IPS DF 4.7 (cell line): ENCODE results near the gene ECM1.

Experiments used
- DNase-seq: peaks from one replicate; pipeline ENCODE4 v3.0.0-alpha.2; 2013; ENCODE audit warnings: low spot score; ENCODE audit errors: extremely low read depth

ECM1 gene

DNA sequence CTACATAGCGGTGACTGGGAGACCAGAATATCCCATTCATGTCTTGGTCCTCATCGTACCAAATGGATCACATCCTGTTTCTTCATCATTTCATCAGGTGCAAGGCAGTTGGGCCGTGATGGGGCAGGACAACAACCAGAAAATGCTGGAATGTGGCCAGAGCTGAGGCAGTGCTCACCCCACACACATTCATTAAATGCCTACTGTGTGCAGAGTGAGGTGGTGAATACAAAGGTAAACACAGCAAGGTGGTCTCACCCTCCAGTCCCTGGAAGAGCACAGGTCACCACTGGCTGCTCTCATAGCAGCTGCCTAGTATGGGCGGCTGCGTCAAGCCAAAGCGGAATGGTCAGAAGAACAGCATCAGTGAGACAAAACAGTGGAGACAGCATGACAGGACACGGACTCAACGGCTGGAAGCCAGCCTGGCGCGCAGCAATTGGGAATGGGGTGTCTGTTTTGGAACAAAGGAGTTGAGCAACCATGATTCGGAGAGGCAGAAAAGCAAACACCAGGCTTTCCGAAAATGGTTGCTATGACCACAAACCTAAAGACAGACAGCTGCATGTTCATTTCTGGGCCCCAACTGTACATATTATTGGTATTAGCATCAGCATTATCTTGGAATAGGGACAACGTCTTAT is 35.7 kb downstream of the ECM1 start:
- no peak for DNase-seq

DNA sequence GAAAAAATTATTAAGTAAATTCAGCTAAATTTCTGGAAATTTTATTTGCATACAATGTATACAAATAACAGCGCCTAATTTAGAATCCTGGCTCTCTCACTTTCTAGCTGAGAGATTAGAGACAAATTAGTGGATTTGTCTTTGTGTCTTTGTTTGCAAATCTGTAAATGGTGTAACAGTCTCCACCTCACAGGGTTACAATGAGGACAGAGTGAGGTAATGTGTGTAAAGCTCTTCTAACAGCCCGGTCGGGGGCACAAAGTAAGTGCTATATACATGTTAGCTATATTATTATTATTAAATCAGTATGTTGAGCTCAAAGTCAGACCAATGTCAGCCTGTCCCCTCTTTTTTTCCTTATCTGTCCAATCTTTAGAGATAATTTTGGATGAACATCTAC is 36.3 kb downstream of the ECM1 start:
- DNase-seq = no peak

DNA sequence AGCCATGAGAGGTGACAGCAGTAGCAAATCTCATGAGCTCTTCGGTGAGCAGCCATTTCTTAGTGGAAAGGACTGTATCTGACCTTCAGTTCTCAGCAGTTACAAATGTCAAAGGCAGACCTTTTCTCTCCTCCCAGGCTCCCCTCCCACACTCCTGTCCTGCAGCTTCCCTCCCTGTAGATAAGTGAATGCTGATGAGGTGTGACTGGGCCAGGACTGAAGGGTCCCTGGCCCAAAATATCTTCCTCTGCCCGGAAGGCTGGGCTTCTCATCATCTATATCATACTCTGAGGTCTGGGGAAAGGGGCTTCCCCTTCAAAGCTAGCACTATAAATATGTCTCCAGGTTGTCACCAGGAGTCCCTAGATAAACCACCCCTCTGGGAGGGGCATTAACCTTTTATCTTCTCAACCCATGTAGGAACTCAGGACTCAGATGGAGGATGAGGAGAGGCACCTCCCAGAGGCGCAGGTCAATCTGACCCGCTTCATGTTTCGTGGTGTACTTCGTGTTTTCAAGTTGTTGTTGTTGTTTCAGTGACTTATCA is 37.6 kb downstream of the ECM1 start:
- DNase-seq = no peak

DNA sequence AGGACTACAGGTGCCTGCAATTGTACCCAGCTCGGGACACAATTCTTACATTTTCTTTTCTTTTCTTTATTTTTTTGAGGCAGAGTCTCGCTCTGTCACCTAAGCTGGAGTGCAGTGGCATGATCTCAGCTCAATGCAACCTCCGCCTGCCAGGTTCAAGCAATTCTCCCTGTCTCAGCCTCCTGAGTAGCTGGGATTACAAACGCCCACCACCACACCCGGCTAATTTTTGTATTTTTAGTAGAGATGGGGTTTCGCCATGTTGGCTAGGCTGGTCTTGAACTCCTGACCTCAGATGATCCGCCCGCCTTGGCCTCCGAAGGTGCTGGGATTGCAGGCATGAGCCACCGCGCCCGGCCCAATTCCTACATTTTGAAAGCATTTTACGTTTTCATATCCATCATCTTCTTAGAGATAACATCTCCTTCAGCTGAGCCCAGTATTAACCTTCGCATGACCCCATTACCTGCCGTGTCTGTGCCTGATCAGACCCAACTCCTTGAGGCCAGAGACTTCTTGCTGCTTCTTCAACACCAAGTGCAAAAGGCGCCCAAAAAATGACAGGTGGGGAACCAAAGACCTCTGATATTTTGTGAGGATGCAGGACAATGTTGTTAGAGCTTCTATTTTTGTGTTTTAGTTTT is 38.5 kb downstream of the ECM1 start:
- no peak for DNase-seq

DNA sequence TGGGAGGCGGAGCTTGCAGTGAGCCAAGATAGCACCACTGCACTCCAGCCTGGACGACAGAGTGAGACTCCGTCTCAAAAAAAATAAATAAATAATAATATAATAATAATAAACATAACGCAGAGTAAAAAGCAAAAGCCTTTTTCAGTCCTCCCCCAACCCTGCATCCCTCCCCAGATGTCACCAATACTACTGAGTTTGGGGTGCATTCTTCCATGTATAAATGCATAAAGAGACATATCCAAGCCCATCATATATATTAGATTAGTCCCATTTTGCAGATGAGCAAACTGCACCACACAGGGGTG is 40.4 kb downstream of the ECM1 start:
- no peak for DNase-seq

DNA sequence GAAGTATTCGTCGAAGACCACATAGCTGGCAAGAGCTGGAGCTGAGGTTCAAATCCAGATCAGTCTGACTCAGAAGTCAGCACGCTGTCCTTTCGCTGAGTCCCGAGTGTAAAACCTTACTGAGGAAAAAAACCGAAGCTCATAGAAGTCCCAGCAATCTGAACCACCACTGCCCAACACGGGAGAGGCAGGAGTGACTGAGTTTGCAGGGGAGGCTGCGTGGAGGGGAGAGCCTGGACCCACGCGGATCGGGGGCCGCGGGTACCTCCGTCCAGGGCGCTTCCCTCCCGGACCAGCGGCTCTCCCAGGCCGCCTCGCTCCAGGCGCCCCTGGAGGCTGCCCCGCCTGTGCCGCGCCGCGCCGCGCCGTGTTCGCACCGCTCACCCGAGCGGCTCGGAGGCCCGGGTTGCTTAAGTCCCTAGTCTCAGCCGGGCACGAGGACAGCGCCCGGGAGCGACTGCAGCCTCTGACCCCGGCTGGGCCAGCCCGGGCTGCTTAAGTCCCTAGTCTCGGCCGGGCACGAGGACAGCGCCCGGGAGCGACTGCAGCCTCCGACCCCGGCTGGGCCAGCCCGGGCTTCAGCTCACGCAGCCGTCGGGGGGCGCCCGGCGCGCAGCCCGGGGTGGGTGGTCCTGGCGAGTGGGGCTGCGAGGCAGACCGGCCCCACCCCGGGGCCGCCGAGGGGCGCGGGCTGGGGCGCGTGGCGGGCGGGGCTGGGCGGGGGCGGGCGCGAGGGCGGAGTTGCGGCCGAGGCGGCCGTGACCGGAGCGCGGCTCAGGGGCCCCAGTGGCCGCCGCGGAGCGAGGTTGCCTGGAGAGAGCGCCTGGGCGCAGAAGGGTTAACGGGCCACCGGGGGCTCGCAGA is 41.0 kb downstream of the ECM1 start, which contains the start of gene ADAMTSL4:
TSS of gene ADAMTSL4 (plus strand) at position 777 of the 864 bp plus-strand sequence. CDS start 2,881 bp downstream, outside the sequence.
- DNase-seq = no peak

DNA sequence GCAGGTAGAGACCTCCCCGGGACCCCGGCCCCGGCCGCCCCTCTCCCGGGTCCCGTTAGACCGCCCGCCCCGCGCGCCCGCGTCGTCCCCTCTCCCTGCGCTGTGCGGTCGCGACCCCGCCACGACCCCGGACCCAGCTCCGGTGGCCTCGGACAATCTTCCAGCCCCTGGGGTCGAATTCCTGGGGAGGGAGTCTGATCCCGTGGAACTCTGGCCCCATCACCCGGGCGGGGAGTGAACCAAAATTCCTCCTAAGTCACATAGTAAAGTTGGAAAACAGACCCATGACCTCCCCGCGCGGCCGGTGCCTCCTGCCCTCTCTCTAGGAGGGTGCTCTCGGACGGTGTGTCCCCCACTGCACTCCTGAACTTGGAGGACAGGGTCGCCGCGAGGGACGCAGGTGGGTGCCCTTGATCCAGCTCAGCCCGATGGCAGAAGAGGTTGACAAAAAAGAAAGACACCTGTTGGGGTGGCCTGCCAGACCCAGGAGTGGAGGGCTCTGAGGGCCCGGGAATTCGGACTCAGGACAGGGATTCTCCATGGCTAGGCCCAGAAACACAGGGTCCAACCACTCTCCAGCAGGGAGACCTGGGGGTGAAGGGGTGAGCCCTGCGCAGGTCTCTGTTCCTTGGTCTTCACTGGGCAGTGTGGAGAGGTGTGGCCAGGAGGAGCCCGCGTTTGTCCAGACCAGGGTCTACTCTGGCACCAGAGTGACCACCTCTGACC is 41.8 kb downstream of the ECM1 start:
- no peak for DNase-seq

DNA sequence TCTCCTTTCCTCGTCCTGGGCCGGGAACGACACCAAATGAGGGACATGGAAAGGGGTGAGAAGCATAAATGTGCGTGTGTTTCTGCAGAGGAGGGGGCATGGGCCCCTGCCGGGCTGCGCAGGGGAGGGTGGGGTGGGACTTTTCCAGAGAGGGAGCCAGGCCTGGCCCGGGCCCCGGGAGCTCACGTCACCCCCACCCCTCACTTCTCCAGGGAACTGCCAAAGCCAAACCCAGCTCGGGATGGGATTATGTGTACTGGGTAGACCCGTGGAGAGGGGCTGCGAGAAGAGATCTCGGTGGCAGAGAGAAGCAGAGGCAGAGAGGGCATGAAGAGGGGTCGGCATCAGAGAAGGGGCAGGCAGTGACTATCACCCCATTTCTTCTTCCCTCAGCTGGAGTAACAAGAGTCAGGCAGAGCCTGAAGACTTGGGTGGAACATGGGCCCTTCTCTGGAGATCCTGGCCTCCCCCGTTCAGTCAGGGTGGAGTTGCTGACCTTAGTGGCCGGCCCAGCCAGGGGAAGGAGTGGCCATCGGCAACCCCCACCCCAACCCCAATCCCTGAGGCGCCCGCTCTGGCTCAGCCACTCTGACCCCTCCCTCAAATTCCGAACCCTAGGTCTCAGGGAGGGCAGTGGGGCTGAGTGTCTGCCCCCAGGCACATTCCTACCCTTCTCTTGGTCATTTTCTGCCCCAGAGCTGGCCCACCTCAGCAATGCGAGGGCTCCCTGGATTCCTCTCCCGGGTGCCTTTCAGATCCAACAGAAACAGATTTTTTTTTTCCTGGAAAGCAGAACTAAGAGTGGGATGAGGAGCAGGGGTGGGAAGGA is 42.5 kb downstream of the ECM1 start:
- no peak for DNase-seq

DNA sequence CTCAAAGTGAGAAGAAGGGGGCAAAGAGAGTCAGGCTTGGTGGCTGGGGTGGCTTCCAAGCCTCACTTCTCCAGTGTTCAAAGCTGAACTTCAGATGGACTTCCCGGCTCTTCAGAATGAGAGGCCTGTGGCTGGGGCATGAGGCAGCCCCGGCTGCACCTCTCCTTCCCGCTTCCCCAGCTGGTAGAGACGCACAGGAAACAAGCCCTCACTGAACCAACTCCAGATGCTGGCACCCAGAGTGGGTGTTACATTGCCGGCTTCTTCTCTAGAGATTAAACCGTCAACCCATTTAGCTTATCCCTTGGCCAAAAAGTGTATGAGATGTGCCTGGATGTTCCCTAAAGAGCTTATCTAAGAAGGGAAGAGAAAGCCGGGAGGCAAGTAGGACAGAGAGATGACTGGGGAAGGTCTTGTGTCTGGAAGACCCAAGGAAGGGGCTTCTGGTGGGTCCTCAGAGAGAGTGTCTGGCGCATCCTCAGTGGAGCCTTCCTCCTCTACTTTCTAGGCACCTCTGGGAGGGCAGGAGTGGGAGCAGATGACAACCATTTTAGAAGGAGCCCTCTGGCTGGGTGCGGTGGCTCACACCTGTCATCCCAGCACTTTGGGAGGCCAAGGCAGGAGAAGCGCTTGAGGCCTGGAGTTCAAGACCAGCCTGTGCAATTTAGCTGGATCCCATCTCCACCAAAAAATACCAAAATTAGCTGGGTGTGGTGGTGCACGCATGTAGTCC is 43.3 kb downstream of the ECM1 start:
- no peak for DNase-seq

DNA sequence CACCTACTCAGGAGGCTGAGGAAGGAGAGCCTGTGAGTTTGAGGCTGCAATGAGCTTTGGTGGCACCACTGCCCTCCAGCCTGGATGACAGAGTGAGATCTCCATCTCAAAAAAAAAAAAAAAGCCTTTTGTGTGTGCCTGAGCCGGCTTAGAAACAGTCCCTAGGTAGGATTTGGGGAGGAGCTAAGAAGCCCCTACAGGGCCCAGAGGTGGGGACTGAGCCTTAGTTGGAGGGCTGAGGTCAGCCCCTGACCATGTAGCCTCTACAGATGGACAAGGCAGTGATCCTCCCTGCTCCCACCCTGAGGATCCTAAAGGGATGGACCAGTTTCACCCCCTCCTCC is 43.8 kb downstream of the ECM1 start:
- no peak for DNase-seq

DNA sequence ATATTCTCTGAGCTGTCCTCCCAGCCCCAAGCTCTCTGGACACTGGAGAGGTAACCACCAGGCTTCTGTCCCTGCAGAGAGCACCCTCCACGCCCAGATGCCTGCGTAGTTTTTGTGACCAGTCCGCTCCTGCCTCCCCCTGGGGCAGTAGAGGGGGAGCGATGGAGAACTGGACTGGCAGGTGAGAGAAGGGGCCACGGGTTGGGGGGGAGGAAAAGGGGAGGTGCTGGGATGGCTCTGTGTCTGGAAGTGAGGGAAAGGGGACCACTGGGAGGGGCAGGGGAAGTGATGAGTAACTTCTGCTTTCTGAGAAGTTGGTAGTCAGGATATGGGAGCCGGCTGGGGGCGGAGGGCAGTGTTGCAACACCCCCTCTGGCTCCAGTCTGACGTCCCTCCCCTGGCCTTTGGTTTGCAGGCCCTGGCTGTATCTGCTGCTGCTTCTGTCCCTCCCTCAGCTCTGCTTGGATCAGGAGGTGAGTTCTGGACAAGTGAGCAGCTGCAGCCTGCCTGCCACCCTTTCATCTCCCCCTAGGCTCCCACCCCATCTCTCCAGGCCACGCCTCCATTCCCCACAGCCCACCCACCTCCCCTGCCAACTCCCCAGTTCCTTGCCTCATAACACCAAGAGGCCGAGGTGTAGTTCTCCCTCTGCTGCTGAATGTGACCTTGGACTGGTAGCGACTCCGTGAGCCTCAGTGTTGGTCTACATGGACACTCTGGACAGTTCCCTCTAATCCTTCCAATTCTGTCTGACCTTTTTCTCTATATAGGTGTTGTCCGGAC is 44.4 kb downstream of the ECM1 start:
- no peak for DNase-seq

DNA sequence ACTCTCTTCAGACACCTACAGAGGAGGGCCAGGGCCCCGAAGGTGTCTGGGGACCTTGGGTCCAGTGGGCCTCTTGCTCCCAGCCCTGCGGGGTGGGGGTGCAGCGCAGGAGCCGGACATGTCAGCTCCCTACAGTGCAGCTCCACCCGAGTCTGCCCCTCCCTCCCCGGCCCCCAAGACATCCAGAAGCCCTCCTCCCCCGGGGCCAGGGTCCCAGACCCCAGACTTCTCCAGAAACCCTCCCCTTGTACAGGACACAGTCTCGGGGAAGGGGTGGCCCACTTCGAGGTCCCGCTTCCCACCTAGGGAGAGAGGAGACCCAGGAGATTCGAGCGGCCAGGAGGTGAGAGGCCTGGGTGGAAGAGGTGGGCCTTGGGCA is 45.0 kb downstream of the ECM1 start:
- DNase-seq = no peak

DNA sequence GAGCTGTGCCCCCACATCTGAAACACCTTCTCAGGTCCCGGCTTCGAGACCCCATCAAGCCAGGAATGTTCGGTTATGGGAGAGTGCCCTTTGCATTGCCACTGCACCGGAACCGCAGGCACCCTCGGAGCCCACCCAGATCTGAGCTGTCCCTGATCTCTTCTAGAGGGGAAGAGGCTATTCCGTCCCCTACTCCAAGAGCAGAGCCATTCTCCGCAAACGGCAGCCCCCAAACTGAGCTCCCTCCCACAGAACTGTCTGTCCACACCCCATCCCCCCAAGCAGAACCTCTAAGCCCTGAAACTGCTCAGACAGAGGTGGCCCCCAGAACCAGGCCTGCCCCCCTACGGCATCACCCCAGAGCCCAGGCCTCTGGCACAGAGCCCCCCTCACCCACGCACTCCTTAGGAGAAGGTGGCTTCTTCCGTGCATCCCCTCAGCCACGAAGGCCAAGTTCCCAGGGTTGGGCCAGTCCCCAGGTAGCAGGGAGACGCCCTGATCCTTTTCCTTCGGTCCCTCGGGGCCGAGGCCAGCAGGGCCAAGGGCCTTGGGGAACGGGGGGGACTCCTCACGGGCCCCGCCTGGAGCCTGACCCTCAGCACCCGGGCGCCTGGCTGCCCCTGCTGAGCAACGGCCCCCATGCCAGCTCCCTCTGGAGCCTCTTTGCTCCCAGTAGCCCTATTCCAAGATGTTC is 45.6 kb downstream of the ECM1 start:
- DNase-seq = no peak

DNA sequence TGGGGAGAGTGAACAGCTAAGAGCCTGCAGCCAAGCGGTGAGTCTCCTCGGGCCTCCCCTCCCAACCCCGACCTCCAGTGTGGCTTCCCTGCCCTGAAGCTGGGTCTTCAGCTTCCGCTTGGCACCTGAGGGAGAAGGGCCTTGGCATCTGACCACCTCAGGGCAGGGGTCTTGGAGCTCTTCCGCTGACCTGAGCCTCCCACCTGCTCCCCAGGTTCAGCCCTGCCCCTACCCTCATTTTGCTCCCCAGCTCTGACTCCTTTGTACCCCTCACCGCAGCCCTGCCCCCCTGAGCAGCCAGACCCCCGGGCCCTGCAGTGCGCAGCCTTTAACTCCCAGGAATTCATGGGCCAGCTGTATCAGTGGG is 46.2 kb downstream of the ECM1 start:
- no peak for DNase-seq

DNA sequence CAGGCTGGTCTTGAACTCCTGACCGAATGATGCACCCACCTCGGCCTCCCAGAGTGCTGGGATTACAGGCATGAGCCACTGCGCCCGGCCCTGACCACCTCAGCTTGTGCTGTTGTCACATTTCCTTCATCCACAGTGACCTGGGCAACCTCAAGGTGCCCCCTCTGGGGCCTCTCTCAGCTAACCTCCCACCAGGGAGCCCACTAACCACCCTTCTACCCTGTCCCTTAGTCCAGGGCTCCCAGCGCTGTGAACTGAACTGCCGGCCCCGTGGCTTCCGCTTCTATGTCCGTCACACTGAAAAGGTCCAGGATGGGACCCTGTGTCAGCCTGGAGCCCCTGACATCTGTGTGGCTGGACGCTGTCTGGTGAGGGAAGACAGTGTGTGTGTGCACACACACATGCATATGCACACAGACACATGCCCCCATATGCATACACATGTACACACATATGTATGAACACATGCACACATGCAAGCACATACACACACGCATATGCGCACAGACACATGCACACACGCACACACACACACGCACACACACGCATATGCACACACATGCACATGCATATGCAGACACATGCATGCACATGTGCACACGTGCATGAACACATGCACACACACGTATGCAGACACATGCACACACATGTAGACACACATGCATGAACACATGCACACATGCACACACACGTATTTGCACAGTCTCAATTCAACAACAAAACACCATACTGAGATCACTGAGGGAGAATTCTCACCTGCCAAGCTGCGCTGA is 47.5 kb downstream of the ECM1 start:
- no peak for DNase-seq

DNA sequence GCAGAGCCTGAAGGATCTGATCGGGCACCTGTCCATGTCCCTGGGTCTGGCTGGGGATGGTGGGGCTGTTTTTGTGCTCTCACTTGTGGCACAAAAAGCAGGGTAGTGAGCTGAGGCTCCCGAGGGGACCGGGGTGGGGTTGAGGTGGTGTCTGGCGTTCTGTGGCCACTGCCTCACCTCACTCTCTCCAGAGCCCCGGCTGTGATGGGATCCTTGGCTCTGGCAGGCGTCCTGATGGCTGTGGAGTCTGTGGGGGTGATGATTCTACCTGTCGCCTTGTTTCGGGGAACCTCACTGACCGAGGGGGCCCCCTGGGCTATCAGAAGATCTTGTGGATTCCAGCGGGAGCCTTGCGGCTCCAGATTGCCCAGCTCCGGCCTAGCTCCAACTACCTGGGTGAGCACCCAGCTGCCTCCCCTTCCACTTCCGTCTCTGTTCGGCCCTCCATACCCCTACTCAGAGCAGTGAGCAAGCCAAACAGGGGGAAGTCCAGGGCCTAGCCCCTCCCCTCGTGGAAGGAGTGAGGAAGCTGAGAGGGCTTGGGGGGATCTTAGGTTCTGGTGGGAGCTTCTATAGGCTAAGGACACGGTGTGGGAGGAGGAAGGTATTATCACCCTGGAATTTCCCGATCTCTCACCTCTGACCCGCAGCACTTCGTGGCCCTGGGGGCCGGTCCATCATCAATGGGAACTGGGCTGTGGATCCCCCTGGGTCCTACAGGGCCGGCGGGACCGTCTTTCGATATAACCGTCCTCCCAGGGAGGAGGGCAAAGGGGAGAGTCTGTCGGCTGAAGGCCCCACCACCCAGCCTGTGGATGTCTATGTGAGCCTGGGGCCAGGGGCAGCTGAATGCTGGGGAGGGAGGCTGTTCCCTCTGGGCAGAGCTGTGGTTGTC is 48.3 kb downstream of the ECM1 start:
- DNase-seq = no peak

DNA sequence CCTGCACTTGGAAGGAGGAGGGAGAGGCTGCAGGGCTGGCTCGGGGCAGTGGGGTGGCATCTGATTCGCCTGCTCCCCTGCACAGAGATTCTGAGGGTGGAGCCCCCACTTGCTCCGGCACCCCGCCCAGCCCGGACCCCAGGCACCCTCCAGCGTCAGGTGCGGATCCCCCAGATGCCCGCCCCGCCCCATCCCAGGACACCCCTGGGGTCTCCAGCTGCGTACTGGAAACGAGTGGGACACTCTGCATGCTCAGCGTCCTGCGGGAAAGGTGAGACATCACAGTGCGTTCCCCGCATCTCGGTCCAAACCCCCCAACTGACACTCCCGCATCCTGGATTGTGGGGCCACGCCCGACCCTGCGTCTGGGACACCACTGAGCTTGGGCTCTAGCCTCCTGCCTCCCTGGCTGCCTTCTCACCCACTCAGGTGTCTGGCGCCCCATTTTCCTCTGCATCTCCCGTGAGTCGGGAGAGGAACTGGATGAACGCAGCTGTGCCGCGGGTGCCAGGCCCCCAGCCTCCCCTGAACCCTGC is 49.2 kb downstream of the ECM1 start:
- no peak for DNase-seq
